CD4-positive, alpha-beta memory T cell (primary cell): Measurements from ENCODE around the gene SNAI1. TPM values are rescaled to one million over a fixed set of nuclear protein-coding genes. Genes with fewer than 3 reads are reported as not detected.
"Not testable (repeated sequence)": the region's sequence is repeated elsewhere in the genome, so short reads cannot be mapped to it uniquely, and the experiment has no call there.

Experiments
- CTCF ChIA-PET: fragments of 350-600 bp; sonication (Branson Sonifier 250); formaldehyde crosslinking; loops from one replicate; lab custom pipeline; 2021; ENCODE audit warnings: inconsistent platforms; ENCODE audit not compliant: partially characterized antibody; lab: Charles Lee
- POLR2A ChIA-PET: fragments of 350-600 bp; sonication (Branson Sonifier 250); formaldehyde crosslinking; loops from one replicate; lab custom pipeline; 2021; ENCODE audit not compliant: partially characterized antibody; lab: Charles Lee
- DNase-seq, 5 donors: peaks; one replicate each; pipeline versions ENCODE4 v3.0.0 to v3.0.0-alpha.2; 2020 to 2022; ENCODE audit warnings: mixed read lengths in 1 of 5
- H3K27ac ChIP-seq: one replicate; pipeline ENCODE4 v1.7.0; 2013; ENCODE audit warnings: low read depth, low read length
- H3K27me3 ChIP-seq: 2 replicates; pipeline ENCODE4 v1.7.0; 2013; ENCODE audit warnings: mild to moderate bottlenecking, low read length, moderate library complexity; ENCODE audit not compliant: insufficient read depth
- H3K36me3 ChIP-seq: 2 replicates; pipeline ENCODE4 v1.7.0; 2013; ENCODE audit warnings: mild to moderate bottlenecking, low read length, moderate library complexity; ENCODE audit not compliant: insufficient read depth
- H3K4me1 ChIP-seq: 2 replicates; pipeline ENCODE4 v1.7.0; 2013; ENCODE audit warnings: mild to moderate bottlenecking, low read length, moderate library complexity; ENCODE audit not compliant: insufficient read depth
- H3K4me3 ChIP-seq, 2 donors: one replicate each; pipeline ENCODE4 v1.7.0; 2013; ENCODE audit warnings: low read length in 2 of 2, mild to moderate bottlenecking in 1 of 2
- H3K9me3 ChIP-seq, 2 donors: one replicate each; pipeline ENCODE4 v1.7.0; 2013; ENCODE audit warnings: low read length in 2 of 2, control low read depth in 1 of 2; ENCODE audit not compliant: control insufficient read depth in 1 of 2
- H3K27ac Mint-ChIP-seq, 7 donors: one replicate each; pipeline ENCODE4 v1.8.0; 2020 to 2021; ENCODE audit warnings: mixed read lengths in 7 of 7, mild to moderate bottlenecking in 6 of 7, inconsistent platforms in 3 of 7, moderate library complexity in 3 of 7
- H3K27me3 Mint-ChIP-seq, 2 donors: one replicate each; pipeline ENCODE4 v1.8.0; 2020 to 2021; ENCODE audit warnings: mixed read lengths in 2 of 2
- H3K36me3 Mint-ChIP-seq, 2 donors: one replicate each; pipeline ENCODE4 v1.8.0; 2020 to 2021; ENCODE audit warnings: mixed read lengths in 2 of 2, inconsistent platforms in 1 of 2, mild to moderate bottlenecking in 1 of 2
- H3K4me1 Mint-ChIP-seq, 4 donors: one replicate each; pipeline ENCODE4 v1.8.0; 2020 to 2021; ENCODE audit warnings: mixed read lengths in 4 of 4, mild to moderate bottlenecking in 1 of 4
- H3K4me3 Mint-ChIP-seq, 8 donors: one replicate each; pipeline ENCODE4 v1.8.0; 2020 to 2021; ENCODE audit warnings: mixed read lengths in 8 of 8, mild to moderate bottlenecking in 7 of 8, moderate library complexity in 6 of 8, inconsistent platforms in 3 of 8
- H3K9me3 Mint-ChIP-seq, 8 donors: one replicate each; pipeline ENCODE4 v1.8.0; 2020 to 2021; ENCODE audit warnings: mixed read lengths in 8 of 8, mild to moderate bottlenecking in 5 of 8, inconsistent platforms in 3 of 8, moderate library complexity in 1 of 8
- intact Hi-C: fragments of 100-400 bp; cut with micrococcal nuclease; formaldehyde crosslinking; loops from one replicate; pipeline ENCODE4 v1.15.1; 2023
- polyA plus RNA-seq, 2 donors: library from polyadenylated mRNA; unstranded; fragments of 300-500 nt; fragmentation: Illumina TruSeq; gene quantifications; one replicate each; pipeline ENCODE4 v1.2.3, GENCODE V29; 2021
- total RNA-seq, 2 experiments: library from RNA; stranded (reverse); gene quantifications; one replicate each; pipeline ENCODE4 v1.2.3, GENCODE V29; 2021

Gene SNAI1
- total and polyA plus RNA-seq, 4 experiments from 2014 or later = 0.17 to 0.60 (median 0.32) TPM

DNA sequence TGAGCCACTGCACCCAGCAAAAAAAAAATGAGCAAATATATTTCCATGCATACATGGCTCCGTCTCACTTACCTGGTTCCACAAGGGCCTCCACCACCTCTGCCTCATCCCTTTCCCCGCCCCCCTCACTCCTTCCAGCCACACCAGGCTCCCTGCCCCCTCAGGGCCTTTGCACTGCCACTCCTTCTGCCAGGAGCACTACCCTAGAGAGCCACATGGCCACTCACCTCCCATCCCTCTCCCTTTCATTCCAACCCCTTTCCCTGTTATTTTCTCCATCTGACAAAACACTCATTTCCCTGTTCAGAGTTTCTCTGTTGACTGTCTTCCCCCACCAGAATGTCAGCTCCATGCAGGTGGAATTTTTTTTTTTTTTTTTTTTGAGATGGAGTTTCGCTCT, 12.8 kb downstream of the SNAI1 start:
- Mint-ChIP-seq H3K4me1 (no peaks in the 10 kb centered on the region), H3K36me3 (no peaks in the 10 kb centered on the region), H3K9me3 (no peaks in the 10 kb centered on the region), H3K27me3 (peaks cover 5 to 7% of the 10 kb centered on the region in 2 donors), H3K27ac (no peak overlapping the region), H3K4me3 (no peak overlapping the region)
- ChIA-PET POLR2A (no interaction called here), CTCF (no interaction called here)
- no peak for DNase-seq
- Histone ChIP-seq H3K27me3 (no peaks in the 10 kb centered on the region), H3K4me3 (no peak overlapping the region), H3K27ac (no peak overlapping the region), H3K36me3 (no peaks in the 10 kb centered on the region), H3K4me1 (no peaks in the 10 kb centered on the region), H3K9me3 (no peaks in the 10 kb centered on the region)
- intact Hi-C loops = no loop called here

DNA sequence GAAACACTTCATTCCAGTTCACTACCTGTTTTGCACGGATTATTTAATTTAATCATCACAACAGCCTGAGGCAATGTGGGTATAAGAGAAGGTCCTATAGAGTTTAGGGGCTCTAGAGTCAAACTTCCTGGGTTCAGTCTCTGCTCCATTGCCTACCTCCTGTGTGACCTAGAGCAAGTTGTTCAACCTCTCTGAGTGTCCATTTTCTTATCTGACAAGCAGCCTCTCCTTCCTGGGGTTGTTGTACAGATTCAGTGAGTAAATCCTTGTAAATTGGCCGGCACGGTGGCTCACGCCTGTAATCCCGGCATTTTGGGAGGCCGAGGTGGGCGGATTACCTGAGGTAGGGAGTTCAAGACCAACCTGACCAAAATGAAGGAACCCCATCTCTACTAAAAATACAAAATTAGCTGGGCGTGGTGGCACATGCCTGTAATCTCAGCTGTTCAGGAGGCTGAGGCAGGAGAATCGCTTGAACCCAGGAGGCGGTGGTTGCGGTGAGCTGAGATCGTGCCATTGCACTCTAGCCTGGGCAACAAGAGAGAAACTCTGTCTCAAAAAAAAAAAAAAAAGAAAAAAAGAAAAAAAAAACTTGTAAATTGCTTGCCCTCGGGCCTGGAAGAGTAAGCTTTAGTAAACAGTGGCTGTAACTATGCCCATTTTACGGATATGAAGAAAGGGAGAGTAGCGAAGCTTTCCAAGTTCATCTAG, 15.9 kb downstream of the SNAI1 start:
- POLR2A ChIA-PET, DNase-seq, H3K4me1 ChIP-seq, intact Hi-C loops, H3K36me3 Mint-ChIP-seq, H3K4me3 ChIP-seq, H3K27ac Mint-ChIP-seq, H3K4me1 Mint-ChIP-seq, H3K4me3 Mint-ChIP-seq, H3K27ac ChIP-seq, H3K36me3 ChIP-seq, H3K27me3 ChIP-seq, H3K9me3 Mint-ChIP-seq, H3K9me3 ChIP-seq: not testable (repeated sequence)
- CTCF ChIA-PET = interaction anchor here (1.5 kb wide), 1 partner anchor 73 kb away, joined by 3 read pairs; no protein-coding TSS in a partner anchor
- peaks cover 11 to 17% of the 10 kb centered on the region in 2 donors for H3K27me3 Mint-ChIP-seq

- DNase-seq = no peak
- Histone ChIP-seq H3K4me3 (no peak overlapping the region), H3K36me3 (no peaks in the 10 kb centered on the region), H3K27me3 (no peaks in the 10 kb centered on the region), H3K27ac (no peak overlapping the region), H3K9me3 (no peaks in the 10 kb centered on the region), H3K4me1 (no peaks in the 10 kb centered on the region)
- Mint-ChIP-seq H3K9me3 (no peaks in the 10 kb centered on the region), H3K4me3 (no peak overlapping the region), H3K27me3 (peaks cover 11 to 17% of the 10 kb centered on the region in 2 donors), H3K27ac (no peak overlapping the region), H3K4me1 (no peaks in the 10 kb centered on the region), H3K36me3 (no peaks in the 10 kb centered on the region)
- intact Hi-C loops = no loop called here
- ChIA-PET POLR2A (no interaction called here), CTCF (interaction anchor here (0.6 kb wide), 1 partner anchor 67 kb away, joined by 3 read pairs; no protein-coding TSS in a partner anchor)
Observed at GRCh38 chr20:49999329-49999728, 16.5 kb downstream of the SNAI1 start.

DNA sequence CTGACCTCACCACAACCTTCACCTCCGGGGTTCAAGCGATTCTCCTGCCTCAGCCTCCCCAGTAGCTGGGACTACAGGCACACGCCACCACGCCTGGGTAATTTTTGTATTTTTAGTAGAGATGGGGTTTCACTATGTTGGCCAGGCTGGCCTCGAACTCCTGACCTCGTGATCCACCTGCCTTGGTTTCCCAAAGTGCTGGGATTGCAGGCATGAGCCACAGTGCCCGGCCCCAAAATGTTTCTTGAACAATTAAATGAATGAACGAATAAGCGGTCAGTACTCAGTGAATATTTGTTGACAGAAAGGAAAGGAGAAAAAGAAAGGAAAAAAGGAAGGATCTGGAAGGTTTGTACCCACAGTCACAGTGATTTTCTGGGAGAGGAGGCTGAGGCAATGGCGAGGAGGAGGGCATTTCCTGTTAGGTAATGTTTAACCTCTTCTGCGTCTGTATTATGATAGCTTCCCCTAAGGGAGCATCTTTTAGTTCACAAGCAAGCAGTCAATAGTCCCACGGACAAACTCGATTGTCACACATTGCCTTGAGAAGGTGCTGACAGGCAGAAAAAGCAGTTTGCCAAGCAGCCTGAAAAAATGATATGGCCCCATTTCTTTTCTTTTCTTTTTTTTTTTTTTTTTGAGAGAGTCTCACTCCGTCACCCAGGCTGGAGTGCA, 17.9 kb downstream of the SNAI1 start:
- H3K27ac Mint-ChIP-seq, H3K27ac ChIP-seq, POLR2A ChIA-PET, H3K9me3 Mint-ChIP-seq, H3K9me3 ChIP-seq, H3K36me3 ChIP-seq, H3K36me3 Mint-ChIP-seq, DNase-seq, intact Hi-C loops, H3K4me1 ChIP-seq, H3K4me1 Mint-ChIP-seq, CTCF ChIA-PET, H3K27me3 ChIP-seq, H3K4me3 Mint-ChIP-seq, H3K4me3 ChIP-seq: not testable (repeated sequence)
- H3K27me3 Mint-ChIP-seq = peaks cover 13 to 26% of the 10 kb centered on the region in 2 donors

- intact Hi-C loops = no loop called here
- Histone ChIP-seq H3K4me1 (no peaks in the 10 kb centered on the region), H3K27ac (no peak overlapping the region), H3K4me3 (no peak overlapping the region), H3K9me3 (no peaks in the 10 kb centered on the region), H3K36me3 (no peaks in the 10 kb centered on the region), H3K27me3 (no peaks in the 10 kb centered on the region)
- DNase-seq = no peak
- no peaks in the 10 kb centered on the region for H3K36me3 Mint-ChIP-seq
- H3K27ac Mint-ChIP-seq = no peak overlapping the region
- H3K4me3 Mint-ChIP-seq = no peak overlapping the region
- ChIA-PET POLR2A (no interaction called here), CTCF (interaction anchor here (0.6 kb wide), 1 partner anchor 610 kb away, joined by 3 read pairs; no protein-coding TSS in a partner anchor)
- H3K27me3 Mint-ChIP-seq = peaks cover 12 to 26% of the 10 kb centered on the region in 2 donors
- H3K9me3 Mint-ChIP-seq = no peaks in the 10 kb centered on the region
- peaks cover 0 to 2% (median 0%) of the 10 kb centered on the region in 4 donors for H3K4me1 Mint-ChIP-seq
Observed at GRCh38 chr20:50001784-50002311, 19.1 kb downstream of the SNAI1 start.

GRCh38 chr20:50003253-50003656, 20.5 kb downstream of the SNAI1 start:
- Histone ChIP-seq H3K27me3 (no peaks in the 10 kb centered on the region), H3K4me3 (no peak overlapping the region), H3K4me1 (no peaks in the 10 kb centered on the region), H3K27ac (no peak overlapping the region), H3K9me3 (no peaks in the 10 kb centered on the region), H3K36me3 (no peaks in the 10 kb centered on the region)
- H3K9me3 Mint-ChIP-seq = no peaks in the 10 kb centered on the region
- intact Hi-C loops = no loop called here
- ChIA-PET POLR2A (no interaction called here), CTCF (no interaction called here)
- no peaks in the 10 kb centered on the region for H3K36me3 Mint-ChIP-seq
- DNase-seq = no peak
- no peak overlapping the region for H3K4me3 Mint-ChIP-seq
- H3K4me1 Mint-ChIP-seq = peaks cover 0 to 2% (median 0%) of the 10 kb centered on the region in 4 donors
- H3K27ac Mint-ChIP-seq = peak overlapping the region in 1 of 7 donors; percentile 58
- peaks cover 12 to 22% of the 10 kb centered on the region in 2 donors for H3K27me3 Mint-ChIP-seq

GRCh38 chr20:50004229-50004628, 21.4 kb downstream of the SNAI1 start:
- H3K4me1 ChIP-seq = no peaks in the 10 kb centered on the region
- no peaks in the 10 kb centered on the region for H3K27me3 ChIP-seq
- no peak for DNase-seq
- Mint-ChIP-seq H3K4me3 (no peak overlapping the region), H3K9me3 (no peaks in the 10 kb centered on the region), H3K27me3 (peaks cover 12 to 22% of the 10 kb centered on the region in 2 donors), H3K27ac (no peak overlapping the region), H3K4me1 (peaks cover 0 to 2% (median 0%) of the 10 kb centered on the region in 4 donors), H3K36me3 (no peaks in the 10 kb centered on the region)
- CTCF ChIA-PET = no interaction called here
- H3K4me3 ChIP-seq = no peak overlapping the region
- no peak overlapping the region for H3K27ac ChIP-seq
- POLR2A ChIA-PET = no interaction called here
- intact Hi-C loops = no loop called here
- no peaks in the 10 kb centered on the region for H3K9me3 ChIP-seq
- H3K36me3 ChIP-seq = no peaks in the 10 kb centered on the region
